GM19452 (cell line): Measurements from ENCODE around the gene ANKRD10.

Experiments
- ATAC-seq: cut with Tn5 transposase; IDR thresholded peaks from one replicate; pipeline ENCODE4 v1.9.1; 2021; ENCODE audit not compliant: unreplicated experiment

The ANKRD10 gene

GRCh38 chr13:110945928-110946570 is 31.2 kb upstream of the ANKRD10 start:
- ATAC-seq: no peak

DNA sequence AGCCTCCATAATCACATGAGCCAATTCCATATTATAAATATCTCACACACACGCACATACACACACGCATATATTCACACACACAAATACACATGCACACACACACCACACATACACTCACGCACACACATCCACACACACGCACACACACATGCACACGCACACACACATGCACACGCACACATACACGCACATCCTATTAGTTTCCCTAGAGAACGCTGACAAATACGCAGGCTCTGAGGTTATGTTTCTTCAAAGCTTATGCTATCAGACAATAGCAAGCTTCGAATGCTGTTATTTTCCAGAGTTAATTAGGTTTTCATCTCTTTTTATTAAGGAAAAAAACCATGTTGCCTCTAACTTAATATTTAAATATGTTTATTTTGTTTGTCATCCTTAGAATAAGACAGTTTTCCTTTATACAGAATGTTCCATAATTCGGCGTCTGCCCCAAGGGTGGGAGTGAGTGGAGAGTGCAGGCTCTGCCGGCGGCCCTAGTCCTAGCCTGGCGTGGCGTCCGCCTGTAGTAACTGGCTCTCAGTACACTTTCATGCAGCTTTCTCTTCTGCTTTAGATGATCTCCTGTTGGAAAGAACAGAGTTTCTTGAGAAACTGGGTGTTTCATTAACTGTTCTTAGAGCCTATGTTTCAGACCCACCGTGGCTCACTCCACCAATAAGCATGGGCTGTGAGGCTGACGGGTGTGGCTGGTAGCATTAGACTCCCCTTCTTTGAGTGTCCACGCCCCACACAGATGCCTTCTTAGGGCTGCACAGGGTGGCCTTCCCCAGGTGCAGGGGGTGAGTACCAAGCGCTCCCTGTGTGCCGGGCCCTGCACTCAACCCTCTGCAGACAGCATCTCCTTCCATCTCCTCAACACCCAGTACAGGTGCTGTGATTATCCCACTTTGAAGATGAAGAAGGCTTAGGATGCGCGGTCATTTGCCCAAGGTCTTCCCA is 30.4 kb upstream of the ANKRD10 start:
- no peak for ATAC-seq

GRCh38 chr13:110944121-110944967 is 29.5 kb upstream of the ANKRD10 start:
- ATAC-seq: peak; percentile 55

- ATAC-seq: peak; percentile 70
These were observed 27.5 kb upstream of the ANKRD10 start for GRCh38 chr13:110942248-110942981.

DNA sequence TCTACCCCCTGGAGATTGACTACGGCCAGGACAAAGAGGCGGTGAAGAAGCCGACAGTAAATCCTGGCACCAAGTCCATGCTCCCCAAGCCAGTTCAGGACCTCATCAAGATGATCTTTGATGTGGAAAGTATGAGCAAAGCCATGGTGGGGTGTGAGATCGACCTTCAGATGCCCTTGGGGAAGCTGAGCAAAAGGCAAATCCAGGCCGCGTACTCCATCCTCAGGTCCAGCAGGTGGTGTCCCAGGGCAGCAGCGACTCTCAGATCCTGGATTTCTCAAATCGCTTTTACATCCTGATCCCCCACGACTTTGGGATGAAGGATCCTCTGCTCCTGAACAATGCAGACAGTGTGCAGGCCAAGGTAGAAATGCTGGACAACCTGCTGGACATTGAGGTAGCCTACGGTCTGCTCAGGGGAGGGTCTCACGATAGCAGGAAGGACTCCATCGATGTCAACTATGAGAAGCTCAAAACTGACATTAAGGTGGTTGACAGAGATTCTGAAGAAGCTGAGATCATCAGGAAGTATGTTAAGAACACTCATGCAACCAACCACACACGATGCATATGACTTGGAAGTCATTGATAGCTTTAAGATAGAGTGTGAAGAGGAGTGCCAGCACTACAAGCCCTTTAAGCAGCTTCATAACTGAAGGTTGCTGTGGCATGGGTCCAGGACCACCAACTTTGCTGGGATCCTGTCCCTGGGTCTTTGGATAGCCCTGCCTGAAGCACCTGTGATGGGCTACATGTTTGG is 24.0 kb upstream of the ANKRD10 start:
- ATAC-seq: no peak

GRCh38 chr13:110937511-110938285 is 22.8 kb upstream of the ANKRD10 start:
- ATAC-seq: no peak

DNA sequence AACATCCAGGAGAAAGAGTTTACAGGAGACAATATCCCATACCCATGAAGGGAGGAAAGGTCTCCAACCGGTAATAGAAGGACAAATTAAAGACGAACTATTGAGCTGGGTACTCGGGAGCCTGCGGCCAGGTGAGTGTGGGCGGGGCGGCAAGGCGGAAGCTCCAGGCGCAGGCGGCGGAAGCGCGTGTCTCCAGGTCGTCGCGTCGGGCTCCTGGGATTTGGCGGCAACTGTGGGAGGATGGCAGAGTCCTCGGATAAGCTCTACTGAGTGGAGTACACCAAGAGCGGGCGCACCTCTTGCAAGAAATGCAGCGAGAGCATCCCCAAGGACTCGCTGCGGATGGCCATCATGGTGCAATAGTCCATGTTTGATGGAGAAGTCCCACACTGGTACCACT is 21.6 kb upstream of the ANKRD10 start:
- no peak for ATAC-seq

GRCh38 chr13:110932588-110932987 is 17.7 kb upstream of the ANKRD10 start:
- ATAC-seq: no peak

GRCh38 chr13:110929104-110929777 is 14.4 kb upstream of the ANKRD10 start:
- no peak for ATAC-seq

- no peak for ATAC-seq
These were observed 10.2 kb upstream of the ANKRD10 start for GRCh38 chr13:110925023-110925612.

DNA sequence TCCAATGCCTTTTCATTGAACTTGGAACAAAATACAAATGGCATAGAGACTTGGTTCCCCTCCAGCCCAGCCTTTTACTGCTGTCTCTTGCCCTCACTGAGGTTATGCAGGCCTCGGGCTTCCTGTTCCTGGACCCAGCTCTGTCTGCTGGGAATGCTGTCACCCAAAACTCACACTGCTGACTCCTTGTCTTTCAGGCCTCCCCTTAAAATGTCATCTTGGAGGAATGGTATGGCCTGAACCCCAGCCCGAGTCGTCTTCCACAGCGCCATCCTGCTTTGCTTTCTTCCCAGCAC is 9.7 kb upstream of the ANKRD10 start:
- ATAC-seq: no peak

DNA sequence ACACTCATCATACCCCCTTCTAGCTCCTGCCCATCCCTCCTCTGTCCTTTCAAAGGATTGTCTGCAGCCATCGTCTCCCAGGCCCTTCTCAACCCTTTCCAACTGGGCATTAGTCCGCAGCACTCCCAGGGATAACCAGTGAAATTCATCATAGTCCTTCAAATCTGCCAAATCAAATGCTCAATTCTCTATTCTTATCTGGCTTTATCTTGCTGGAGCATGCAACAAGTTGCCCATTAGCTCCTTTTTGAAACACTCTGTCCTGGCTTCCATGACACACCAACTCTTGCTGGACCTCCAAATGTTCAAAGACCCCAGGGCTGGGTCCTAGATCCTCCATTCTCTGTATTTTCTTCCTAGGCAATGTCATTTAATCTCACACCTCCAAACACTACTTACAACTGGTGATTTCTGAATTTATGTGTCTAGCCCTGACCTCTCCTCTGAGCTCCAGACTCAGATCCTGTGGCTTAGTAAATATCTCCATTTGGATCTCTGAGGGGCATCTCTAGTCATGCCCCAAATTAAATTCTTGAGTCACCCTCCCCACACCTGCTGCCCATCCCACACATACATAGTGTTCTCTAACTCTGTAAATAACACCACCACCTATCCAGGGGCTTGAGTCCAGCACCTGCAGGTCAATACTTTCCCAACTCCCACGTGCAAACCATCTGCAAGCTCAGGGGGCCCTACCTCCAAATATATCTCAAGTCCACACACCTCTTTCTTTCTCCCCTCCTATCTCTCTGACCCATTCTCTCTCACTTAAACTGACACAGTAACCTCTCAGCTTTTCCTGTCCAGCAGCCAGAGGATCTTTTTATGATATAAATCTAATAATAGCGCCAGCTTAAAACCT is 9.1 kb upstream of the ANKRD10 start:
- no peak for ATAC-seq

DNA sequence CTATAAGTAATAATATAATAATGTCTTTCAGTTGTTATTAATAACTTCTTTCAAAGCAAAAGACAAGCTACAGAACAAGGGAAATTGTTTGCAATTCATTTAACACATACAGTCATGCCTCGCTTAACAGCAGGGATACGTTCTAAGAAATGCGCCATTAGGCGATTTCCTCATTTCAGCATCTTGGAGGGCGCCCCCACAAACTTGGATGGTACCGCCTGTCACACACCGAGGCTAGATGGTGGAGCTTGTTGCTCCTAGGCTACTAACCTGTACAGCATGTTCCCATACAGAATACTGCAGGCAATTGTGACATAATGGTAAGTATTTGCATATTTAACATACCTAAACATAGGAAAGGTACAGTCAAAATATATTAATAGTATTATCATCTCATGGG is 8.2 kb upstream of the ANKRD10 start:
- ATAC-seq: no peak

GRCh38 chr13:110922506-110922905 is 7.6 kb upstream of the ANKRD10 start:
- no peak for ATAC-seq

GRCh38 chr13:110921695-110922094 is 6.8 kb upstream of the ANKRD10 start:
- ATAC-seq: no peak

GRCh38 chr13:110921209-110921608 is 6.3 kb upstream of the ANKRD10 start:
- ATAC-seq: no peak

GRCh38 chr13:110920038-110920437 is 5.2 kb upstream of the ANKRD10 start:
- ATAC-seq: no peak
